Neural progenitor cell (in vitro differentiated cells): ENCODE data around the gene ARHGAP42. TPM values are rescaled to one million over a fixed set of nuclear protein-coding genes. Genes with fewer than 3 reads are reported as not detected.

Experiments
- DNase-seq: peaks from one replicate; pipeline ENCODE4 v3.0.0-alpha.2; 2016; ENCODE audit warnings: low spot score
- H2AFZ ChIP-seq: fragments of 200-600 bp; sonication (generic); replicated peaks from 2 replicates; pipeline ENCODE4 v1.6.1; 2016; ENCODE audit warnings: antibody characterized with exemption
- H3F3A ChIP-seq: fragments of 200-600 bp; sonication (generic); 2 replicates; pipeline ENCODE4 v1.6.1; 2016; ENCODE audit warnings: antibody characterized with exemption, low read depth
- H3K27ac ChIP-seq: fragments of 200-600 bp; sonication (generic); 2 replicates; pipeline ENCODE4 v1.5.1; 2016; ENCODE audit warnings: mild to moderate bottlenecking
- H3K27me3 ChIP-seq: fragments of 200-600 bp; sonication (generic); 2 replicates; pipeline ENCODE4 v1.6.1; 2016; ENCODE audit warnings: mild to moderate bottlenecking, moderate library complexity
- H3K36me3 ChIP-seq: fragments of 200-600 bp; sonication (generic); 2 replicates; pipeline ENCODE4 v1.5.1; 2016
- H3K4me1 ChIP-seq: fragments of 200-600 bp; sonication (generic); 2 replicates; pipeline ENCODE4 v1.6.1; 2016; ENCODE audit warnings: mixed run types
- H3K4me2 ChIP-seq: fragments of 200-600 bp; sonication (generic); 2 replicates; pipeline ENCODE4 v1.6.1; 2016
- H3K4me3 ChIP-seq: fragments of 200-600 bp; sonication (generic); 2 replicates; pipeline ENCODE4 v1.5.1; 2016
- H3K79me2 ChIP-seq: fragments of 200-600 bp; sonication (generic); 2 replicates; pipeline ENCODE4 v1.6.1; 2016; ENCODE audit warnings: low read depth
- H3K9ac ChIP-seq: fragments of 200-600 bp; sonication (generic); 2 replicates; pipeline ENCODE4 v1.6.1; 2016
- H3K9me3 ChIP-seq: fragments of 200-600 bp; sonication (generic); 2 replicates; pipeline ENCODE4 v1.5.1; 2016; ENCODE audit warnings: low read depth
- H4K20me1 ChIP-seq: fragments of 200-600 bp; sonication (generic); 2 replicates; pipeline ENCODE4 v1.6.1; 2016; ENCODE audit warnings: low read depth
- H3K27ac Mint-ChIP-seq: 3 replicates; pipeline ENCODE4 v1.8.0; 2021; ENCODE audit warnings: mixed read lengths
- H3K27me3 Mint-ChIP-seq: 2 replicates; pipeline ENCODE4 v1.8.0; 2022; ENCODE audit warnings: low read depth, mild to moderate bottlenecking, inconsistent platforms, moderate library complexity, mixed read lengths; ENCODE audit not compliant: insufficient read depth
- H3K36me3 Mint-ChIP-seq: 3 replicates; pipeline ENCODE4 v1.8.0; 2021; ENCODE audit warnings: mixed read lengths
- H3K4me1 Mint-ChIP-seq: 3 replicates; pipeline ENCODE4 v1.8.0; 2021; ENCODE audit warnings: mixed read lengths
- H3K4me3 Mint-ChIP-seq: 3 replicates; pipeline ENCODE4 v1.8.0; 2021; ENCODE audit warnings: mild to moderate bottlenecking, moderate library complexity, mixed read lengths
- H3K9me3 Mint-ChIP-seq: 3 replicates; pipeline ENCODE4 v1.8.0; 2020; ENCODE audit warnings: mixed read lengths
- CTCF ChIP-seq: fragments of 200-600 bp; sonication (generic); IDR thresholded peaks from 2 replicates; pipeline ENCODE4 v1.5.1; 2017; ENCODE audit warnings: antibody characterized with exemption, mild to moderate bottlenecking
- EZH2 ChIP-seq: fragments of 200-600 bp; sonication (generic); IDR thresholded peaks from 2 replicates; pipeline ENCODE4 v1.6.1; 2017; ENCODE audit warnings: antibody characterized with exemption, mild to moderate bottlenecking, moderate library complexity
- EZH2phosphoT487 ChIP-seq: fragments of 200-600 bp; sonication (generic); IDR thresholded peaks from 2 replicates; pipeline ENCODE4 v1.6.1; 2017; ENCODE audit warnings: antibody characterized with exemption
- total RNA-seq: library from RNA; depleted of rRNA; stranded (reverse); fragments of >200 nt; gene quantifications from 2 replicates; pipeline ENCODE4 v1.2.3, GENCODE V29; 2015; ENCODE audit warnings: low replicate concordance

ARHGAP42 gene
- total RNA-seq, 1 donor from 2014 or later: 31.0 TPM

GRCh38 chr11:101031713-101032112 lies 344.6 kb downstream of the ARHGAP42 start:
- H3K4me1 Mint-ChIP-seq: no peaks in the 10 kb centered on the region
- Histone ChIP-seq H4K20me1 (no peaks in the 10 kb centered on the region), H3K27me3 (no peaks in the 10 kb centered on the region), H3K36me3 (no peaks in the 10 kb centered on the region), H3K79me2 (no peaks in the 10 kb centered on the region), H3K9me3 (no peaks in the 10 kb centered on the region), H3K9ac (no peak overlapping the region), H3K4me1 (no peaks in the 10 kb centered on the region), H3K4me2 (no peak overlapping the region), H3F3A (no peaks in the 10 kb centered on the region), H3K27ac (no peak overlapping the region), H2AFZ (no peak overlapping the region), H3K4me3 (no peak overlapping the region)
- TF ChIP-seq EZH2 (no peak), EZH2phosphoT487 (no peak), CTCF (no peak)
- H3K27ac Mint-ChIP-seq: no peak overlapping the region
- H3K36me3 Mint-ChIP-seq: no peaks in the 10 kb centered on the region
- H3K9me3 Mint-ChIP-seq: no peaks in the 10 kb centered on the region
- DNase-seq: no peak
- H3K27me3 Mint-ChIP-seq: no peaks in the 10 kb centered on the region
- H3K4me3 Mint-ChIP-seq: no peak overlapping the region

GRCh38 chr11:101032991-101033390 lies 345.9 kb downstream of the ARHGAP42 start:
- Mint-ChIP-seq H3K27ac (no peak overlapping the region), H3K9me3 (no peaks in the 10 kb centered on the region)
- TF ChIP-seq EZH2 (no peak), CTCF (no peak), EZH2phosphoT487 (no peak)

GRCh38 chr11:101034076-101034475 lies 347.0 kb downstream of the ARHGAP42 start:
- H3K4me3 Mint-ChIP-seq: no peak overlapping the region
- no peaks in the 10 kb centered on the region for H3K9me3 ChIP-seq
- H3K4me1 ChIP-seq: no peaks in the 10 kb centered on the region
- H3K27ac Mint-ChIP-seq: no peak overlapping the region
- no peaks in the 10 kb centered on the region for H3K9me3 Mint-ChIP-seq
- H3K36me3 Mint-ChIP-seq: no peaks in the 10 kb centered on the region
- no peaks in the 10 kb centered on the region for H3K27me3 ChIP-seq
- TF ChIP-seq CTCF (no peak), EZH2 (no peak), EZH2phosphoT487 (no peak)
- no peaks in the 10 kb centered on the region for H3K4me1 Mint-ChIP-seq
- H3K27ac ChIP-seq: no peak overlapping the region
- H3K27me3 Mint-ChIP-seq: no peaks in the 10 kb centered on the region
- no peak overlapping the region for H3K4me2 ChIP-seq
- no peaks in the 10 kb centered on the region for H3K36me3 ChIP-seq
- H3K9ac ChIP-seq: no peak overlapping the region
- H4K20me1 ChIP-seq: no peaks in the 10 kb centered on the region
- H3F3A ChIP-seq: no peaks in the 10 kb centered on the region
- H3K79me2 ChIP-seq: no peaks in the 10 kb centered on the region
- peak; percentile 3 for DNase-seq
- H3K4me3 ChIP-seq: no peak overlapping the region
- H2AFZ ChIP-seq: peak overlapping the region; percentile 1

More at GRCh38 chr11:101032991-101033390, 345.9 kb downstream of the ARHGAP42 start:
- H3K27me3 ChIP-seq: no peaks in the 10 kb centered on the region
- no peaks in the 10 kb centered on the region for H3K4me1 ChIP-seq
- Mint-ChIP-seq H3K27me3 (no peaks in the 10 kb centered on the region), H3K4me1 (no peaks in the 10 kb centered on the region), H3K4me3 (no peak overlapping the region), H3K36me3 (no peaks in the 10 kb centered on the region)
- no peak overlapping the region for H3K9ac ChIP-seq
- H3K9me3 ChIP-seq: no peaks in the 10 kb centered on the region
- no peaks in the 10 kb centered on the region for H3K79me2 ChIP-seq
- H3K27ac ChIP-seq: no peak overlapping the region
- H3K4me3 ChIP-seq: no peak overlapping the region
- H3K4me2 ChIP-seq: no peak overlapping the region
- H3K36me3 ChIP-seq: no peaks in the 10 kb centered on the region
- no peaks in the 10 kb centered on the region for H4K20me1 ChIP-seq
- no peak for DNase-seq
- no peak overlapping the region for H2AFZ ChIP-seq
- no peaks in the 10 kb centered on the region for H3F3A ChIP-seq

- Histone ChIP-seq H3K4me3 (no peak overlapping the region), H2AFZ (no peak overlapping the region), H3K27me3 (no peaks in the 10 kb centered on the region), H3K9me3 (no peaks in the 10 kb centered on the region), H3F3A (no peaks in the 10 kb centered on the region), H3K9ac (no peak overlapping the region), H3K79me2 (no peaks in the 10 kb centered on the region), H3K4me2 (no peak overlapping the region), H3K36me3 (no peaks in the 10 kb centered on the region), H3K27ac (no peak overlapping the region), H4K20me1 (no peaks in the 10 kb centered on the region), H3K4me1 (no peaks in the 10 kb centered on the region)
- no peaks in the 10 kb centered on the region for H3K4me1 Mint-ChIP-seq
- no peak for DNase-seq
- H3K27ac Mint-ChIP-seq: no peak overlapping the region
- H3K27me3 Mint-ChIP-seq: no peaks in the 10 kb centered on the region
- no peaks in the 10 kb centered on the region for H3K36me3 Mint-ChIP-seq
- H3K4me3 Mint-ChIP-seq: no peak overlapping the region
- TF ChIP-seq CTCF: no peak
- TF ChIP-seq EZH2: no peak
- TF ChIP-seq EZH2phosphoT487: no peak
- no peaks in the 10 kb centered on the region for H3K9me3 Mint-ChIP-seq
Measured at GRCh38 chr11:101035872-101036271, 348.8 kb downstream of the ARHGAP42 start.
